ENCODE results near the gene ACTL9. TPM values are rescaled to one million over a fixed set of nuclear protein-coding genes. Genes with fewer than 3 reads are reported as not detected.

The ACTL9 gene
- total RNA-seq, 1 donor from 2014 or later, result not detected

- H3K36me3 ChIP-seq (ENCODE audit: control insufficient read depth, insufficient read depth, low read length), result no peaks in the 10 kb centered on the region
- H3K4me3 ChIP-seq (ENCODE audit: low read depth, low read length), result no peak overlapping the region
- no peak for DNase-seq (ENCODE audit: low read depth)
- H3K27me3 ChIP-seq (ENCODE audit: control insufficient read depth, insufficient read depth, low read length), result no peaks in the 10 kb centered on the region
- TF ChIP-seq, protein P1, sequence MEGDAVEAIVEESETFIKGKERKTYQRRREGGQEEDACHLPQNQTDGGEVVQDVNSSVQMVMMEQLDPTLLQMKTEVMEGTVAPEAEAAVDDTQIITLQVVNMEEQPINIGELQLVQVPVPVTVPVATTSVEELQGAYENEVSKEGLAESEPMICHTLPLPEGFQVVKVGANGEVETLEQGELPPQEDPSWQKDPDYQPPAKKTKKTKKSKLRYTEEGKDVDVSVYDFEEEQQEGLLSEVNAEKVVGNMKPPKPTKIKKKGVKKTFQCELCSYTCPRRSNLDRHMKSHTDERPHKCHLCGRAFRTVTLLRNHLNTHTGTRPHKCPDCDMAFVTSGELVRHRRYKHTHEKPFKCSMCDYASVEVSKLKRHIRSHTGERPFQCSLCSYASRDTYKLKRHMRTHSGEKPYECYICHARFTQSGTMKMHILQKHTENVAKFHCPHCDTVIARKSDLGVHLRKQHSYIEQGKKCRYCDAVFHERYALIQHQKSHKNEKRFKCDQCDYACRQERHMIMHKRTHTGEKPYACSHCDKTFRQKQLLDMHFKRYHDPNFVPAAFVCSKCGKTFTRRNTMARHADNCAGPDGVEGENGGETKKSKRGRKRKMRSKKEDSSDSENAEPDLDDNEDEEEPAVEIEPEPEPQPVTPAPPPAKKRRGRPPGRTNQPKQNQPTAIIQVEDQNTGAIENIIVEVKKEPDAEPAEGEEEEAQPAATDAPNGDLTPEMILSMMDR (IDR thresholded peaks at IDR 0.05; ENCODE audit: insufficient read depth, low read length, poor library complexity, severe bottlenecking), result no peak
Observed at GRCh38 chr19:8662263-8662662, 36.3 kb downstream of the ACTL9 start.

- Histone ChIP-seq H3K27me3 (ENCODE audit: control insufficient read depth, insufficient read depth, low read length) (no peaks in the 10 kb centered on the region), H3K4me3 (ENCODE audit: low read depth, low read length) (no peak overlapping the region), H3K36me3 (ENCODE audit: control insufficient read depth, insufficient read depth, low read length) (no peaks in the 10 kb centered on the region)
- TF ChIP-seq, protein P1 (IDR thresholded peaks at IDR 0.05; ENCODE audit: insufficient read depth, low read length, poor library complexity, severe bottlenecking), result no peak
- no peak for DNase-seq (ENCODE audit: low read depth)
Observed at GRCh38 chr19:8659905-8660304, 38.7 kb downstream of the ACTL9 start.

DNA sequence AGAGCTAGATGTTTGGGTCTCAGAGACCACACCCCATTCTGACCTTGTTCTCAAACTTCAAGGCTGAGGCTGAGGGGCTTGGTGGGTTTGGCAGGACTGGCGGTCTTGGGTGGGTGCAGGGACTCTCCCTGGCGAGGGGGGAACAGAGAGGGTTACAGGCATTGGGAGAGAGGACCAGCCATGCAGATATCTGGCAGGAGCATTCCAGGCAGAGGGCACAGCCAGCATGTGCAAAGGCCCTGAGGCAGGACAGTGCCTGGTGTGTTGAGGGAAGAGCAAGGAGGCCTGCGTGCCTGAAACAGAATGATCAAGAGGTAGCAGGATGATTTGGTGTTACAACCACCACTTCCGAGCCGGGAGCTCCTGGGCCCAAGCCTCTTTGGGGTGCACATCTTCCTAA, 40.7 kb downstream of the ACTL9 start:
- H3K27me3 ChIP-seq (ENCODE audit: control insufficient read depth, insufficient read depth, low read length), result no peaks in the 10 kb centered on the region
- no peak overlapping the region for H3K4me3 ChIP-seq (ENCODE audit: low read depth, low read length)
- TF ChIP-seq, protein P1 (IDR thresholded peaks at IDR 0.05; ENCODE audit: insufficient read depth, low read length, poor library complexity, severe bottlenecking), result no peak
- DNase-seq (ENCODE audit: low read depth), result no peak
- H3K36me3 ChIP-seq (ENCODE audit: control insufficient read depth, insufficient read depth, low read length), result no peaks in the 10 kb centered on the region

GRCh38 chr19:8655340-8655709, 43.3 kb downstream of the ACTL9 start:
- Histone ChIP-seq H3K36me3 (ENCODE audit: control insufficient read depth, insufficient read depth, low read length) (no peaks in the 10 kb centered on the region), H3K4me3 (ENCODE audit: low read depth, low read length) (no peak overlapping the region), H3K27me3 (ENCODE audit: control insufficient read depth, insufficient read depth, low read length) (no peaks in the 10 kb centered on the region)
- TF ChIP-seq, protein P1 (IDR thresholded peaks at IDR 0.05; ENCODE audit: insufficient read depth, low read length, poor library complexity, severe bottlenecking), result no peak
- no peak for DNase-seq (ENCODE audit: low read depth)

DNA sequence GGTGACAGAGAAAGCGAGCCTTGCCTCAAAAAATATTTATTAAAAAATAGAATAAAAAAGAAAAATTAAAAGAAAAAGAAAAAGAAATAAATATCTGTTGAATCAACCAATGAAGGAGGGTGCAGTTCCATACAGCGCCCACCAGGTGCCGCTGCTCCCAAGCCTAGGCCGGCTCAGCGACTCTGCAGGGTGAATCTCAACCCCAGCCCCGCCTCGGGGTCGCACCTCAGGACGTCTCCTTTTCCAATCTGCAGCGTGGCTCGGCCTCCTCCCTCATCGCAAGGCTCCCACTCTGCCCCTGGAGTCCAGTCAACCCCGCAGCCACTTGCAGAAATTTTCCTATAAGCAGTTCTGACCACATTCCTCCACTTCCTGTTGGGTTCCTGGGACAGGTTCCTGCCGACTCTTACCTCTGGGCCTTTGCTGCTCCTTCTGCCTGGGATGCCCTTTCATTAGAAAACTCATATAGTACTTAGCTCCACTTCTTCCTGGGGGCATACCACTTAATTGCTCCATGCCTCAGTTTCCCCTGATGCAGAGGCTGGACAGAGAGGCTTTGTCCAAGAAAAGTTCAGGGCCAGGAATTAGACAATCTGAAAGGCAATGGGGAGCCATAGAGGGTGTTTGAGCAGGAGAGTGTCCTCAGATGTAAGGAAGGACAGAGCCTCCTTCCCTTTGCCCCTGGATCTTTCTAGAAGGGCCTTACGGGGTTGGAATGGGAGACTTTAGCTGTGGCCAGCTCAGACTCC, 43.8 kb downstream of the ACTL9 start:
- no peak overlapping the region for H3K4me3 ChIP-seq (ENCODE audit: low read depth, low read length)
- no peaks in the 10 kb centered on the region for H3K27me3 ChIP-seq (ENCODE audit: control insufficient read depth, insufficient read depth, low read length)
- H3K36me3 ChIP-seq (ENCODE audit: control insufficient read depth, insufficient read depth, low read length), result no peaks in the 10 kb centered on the region
- DNase-seq (ENCODE audit: low read depth), result no peak
- TF ChIP-seq, protein P1 (IDR thresholded peaks at IDR 0.05; ENCODE audit: insufficient read depth, low read length, poor library complexity, severe bottlenecking), result peak; percentile 97

DNA sequence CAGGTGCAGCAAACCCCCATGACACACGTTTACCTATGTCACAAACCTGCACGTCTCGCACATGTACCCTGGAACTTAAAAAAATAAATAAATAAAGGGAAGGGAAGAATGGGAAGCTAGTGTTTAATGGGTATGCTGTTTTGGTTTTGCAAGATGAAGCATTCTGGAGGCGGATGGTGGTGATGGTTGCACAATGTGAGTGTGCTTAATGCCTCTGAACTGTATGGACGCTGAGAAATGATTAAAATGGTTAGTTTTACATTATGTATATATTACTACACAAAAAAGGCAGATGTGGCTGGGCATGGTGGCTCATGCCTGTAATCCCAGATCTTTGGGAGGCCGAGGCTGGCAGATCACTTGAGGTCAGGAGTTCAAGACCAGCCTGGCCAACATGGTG, 50.4 kb downstream of the ACTL9 start:
- DNase-seq (ENCODE audit: low read depth), result no peak
- no peaks in the 10 kb centered on the region for H3K27me3 ChIP-seq (ENCODE audit: control insufficient read depth, insufficient read depth, low read length)
- TF ChIP-seq, protein P1 (IDR thresholded peaks at IDR 0.05; ENCODE audit: insufficient read depth, low read length, poor library complexity, severe bottlenecking), result no peak
- no peak overlapping the region for H3K4me3 ChIP-seq (ENCODE audit: low read depth, low read length)
- no peaks in the 10 kb centered on the region for H3K36me3 ChIP-seq (ENCODE audit: control insufficient read depth, insufficient read depth, low read length)

Data from kidney epithelial cell (primary cell).